Heart left ventricle (tissue), 16 donors: ENCODE measurements around the gene ATRNL1. TPM values are rescaled to one million over a fixed set of nuclear protein-coding genes. Genes with fewer than 3 reads are reported as not detected.

Experiments used
- ATAC-seq, 4 donors: fragments of 200-7000 bp; cut with Tn5 transposase; one replicate each; pipeline ENCODE4 v1.9.1; 2020 to 2022; ENCODE audit warnings: moderate library complexity in 4 of 4, mild to moderate bottlenecking in 3 of 4, moderate number of reproducible peaks in 1 of 4
- DNase-seq, 5 donors: peaks; one replicate each; pipeline ENCODE4 v3.0.0-alpha.2; 2020
- H3K27ac ChIP-seq, 12 donors: fragments of 200-600 bp; sonication (generic) in 4 of 12; one replicate each; pipeline versions ENCODE4 v1.5.0 to v1.8.0; 2016 to 2022; ENCODE audit warnings: mild to moderate bottlenecking in 2 of 12
- H3K27me3 ChIP-seq, 9 donors: fragments of 200-600 bp; sonication (generic) in 2 of 9; one replicate each; pipeline versions ENCODE4 v1.5.1 to v1.8.0; 2016 to 2022; ENCODE audit warnings: mild to moderate bottlenecking in 3 of 9
- H3K36me3 ChIP-seq, 9 donors: fragments of 200-600 bp; sonication (generic) in 2 of 9; one replicate each; pipeline versions ENCODE4 v1.5.0 to v1.8.0; 2018 to 2022; ENCODE audit warnings: mild to moderate bottlenecking in 2 of 9
- H3K4me1 ChIP-seq, 12 donors: fragments of 200-600 bp; sonication (generic) in 4 of 12; one replicate each; pipeline versions ENCODE4 v1.5.0 to v1.8.0; 2016 to 2022; ENCODE audit warnings: mild to moderate bottlenecking in 3 of 12
- H3K4me3 ChIP-seq, 12 donors: fragments of 200-600 bp; sonication (generic) in 4 of 12; one replicate each; pipeline versions ENCODE4 v1.5.0 to v1.8.0; 2017 to 2022; ENCODE audit warnings: mild to moderate bottlenecking in 9 of 12, moderate library complexity in 4 of 12
- H3K9me3 ChIP-seq, 12 donors: fragments of 200-600 bp; sonication (generic) in 4 of 12; one replicate each; pipeline versions ENCODE4 v1.5.0 to v1.8.0; 2016 to 2022; ENCODE audit warnings: mild to moderate bottlenecking in 1 of 12
- POLR2A ChIP-seq, 2 donors: fragments of 450-650 bp; IDR thresholded peaks; one replicate each; pipeline ENCODE4 v1.6.1; 2017; ENCODE audit warnings: antibody characterized with exemption in 2 of 2, mild to moderate bottlenecking in 2 of 2, moderate library complexity in 2 of 2
- WGBS, 4 donors: extraction: QIAGEN DNeasy Blood & Tissue Kit in 2 of 4; methylation state at CpG; one replicate each; pipeline versions ENCODE4 v1.1.5 to v1.1.7; 2013 to 2018; 5-methylcytosine and 5-hydroxymethylcytosine counted together
- intact Hi-C, 10 donors: fragments of 100-400 bp; cut with DNase I; formaldehyde crosslinking; loops; one replicate each; pipeline versions ENCODE4 v1.11.1 to v1.14.2; 2022
- polyA plus RNA-seq, 2 donors: library from polyadenylated mRNA; stranded (reverse); fragments of 200-250 nt; gene quantifications; one replicate each; pipeline ENCODE4 v1.2.3, GENCODE V29; 2013
- total RNA-seq, 9 donors: library from RNA; depleted of rRNA in 2 of 9; stranded (reverse); fragments of >200 nt in 2 of 9; fragmentation: NEBNext Ultra II Directional in 3 of 9; extraction: Animal tissue kit (Norgen Biotek cat#: 25700) in 3 of 9; gene quantifications; one replicate each; pipeline versions ENCODE4 v1.1.0 to v1.2.4, GENCODE V29; 2016 to 2023
- TF ChIP-seq, protein P1 (sequence below), 12 donors: fragments of 200-600 bp; sonication (generic) in 4 of 12; IDR thresholded peaks; one replicate each; pipeline versions ENCODE4 v1.5.0 to v1.8.0; 2018 to 2022; ENCODE audit warnings: antibody characterized with exemption in 12 of 12, mild to moderate bottlenecking in 5 of 12
- donor health status: ischemic (EF 13 %, LVEDD 7.1; RV severe dilation, severe dysfunction).
- donor health status: healthy with polysubstance abuse.
- donor health status: DM: no; HTN: yes; CAD: no.
- donor health status: DM: no; HTN: no; CAD: no.
- donor health status: ischemic (EF 25% LVEDD 6.9; RV normal size, moderate dysfunction).
- donor health status: ischemic (EF 25% LVEDD 5.7; RV mildly dilated, moderate dysfunction).
- donor health status: healthy.
- donor health status: DM: yes; HTN: yes; CAD: no.
- donor health status: ischemic (EF 35%, LVEDD 5.7; RV mildly dilated, moderate dysfunction).
- donor health status: nonischemic (EF 11% LVEDD 7.7; RV severe dilation, severe dysfunction).
- donor health status: DM: yes; HTN: yes; CAD: no.
- donor health status: PGD.
- donor health status: ischemic (EF 29% LVEDD 5.4; RV normal size, mild dysfunction).
- donor health status: nonischemic (EF 23%, LVEDD 6.1; RV moderate dilation, normal function).

Gene ATRNL1
- total and polyA plus RNA-seq, 11 donors, result 0.13 to 28.5 (median 3.0) TPM

DNA sequence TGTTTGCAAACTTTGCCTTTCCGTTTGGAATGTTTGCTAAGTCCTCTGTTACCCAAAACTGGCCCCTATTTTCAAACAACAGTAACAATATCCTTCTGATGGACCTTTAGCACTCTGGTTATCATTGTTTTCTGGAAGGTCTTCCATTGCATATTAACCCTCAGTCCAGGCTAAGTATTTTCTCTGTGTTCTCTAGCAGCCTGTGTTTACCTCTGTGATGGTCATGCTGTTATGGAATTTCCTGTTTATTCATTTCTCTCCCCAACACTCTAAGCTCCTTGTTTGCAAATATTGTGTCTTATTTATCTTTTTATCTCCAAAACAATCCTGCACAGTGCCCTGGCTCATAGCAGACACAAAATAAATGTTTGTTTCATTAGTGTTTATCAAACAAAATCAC lies 560.3 kb downstream of the ATRNL1 start:
- Histone ChIP-seq H3K27me3 (no peaks in the 10 kb centered on the region), H3K27ac (no peak overlapping the region), H3K4me3 (no peak overlapping the region), H3K36me3 (no peaks in the 10 kb centered on the region), H3K9me3 (no peaks in the 10 kb centered on the region), H3K4me1 (no peaks in the 10 kb centered on the region)
- no peak for DNase-seq
- intact Hi-C loops, result no loop called here
- no peak for TF ChIP-seq POLR2A (IDR thresholded peaks at IDR 0.05)
- TF ChIP-seq, protein P1, sequence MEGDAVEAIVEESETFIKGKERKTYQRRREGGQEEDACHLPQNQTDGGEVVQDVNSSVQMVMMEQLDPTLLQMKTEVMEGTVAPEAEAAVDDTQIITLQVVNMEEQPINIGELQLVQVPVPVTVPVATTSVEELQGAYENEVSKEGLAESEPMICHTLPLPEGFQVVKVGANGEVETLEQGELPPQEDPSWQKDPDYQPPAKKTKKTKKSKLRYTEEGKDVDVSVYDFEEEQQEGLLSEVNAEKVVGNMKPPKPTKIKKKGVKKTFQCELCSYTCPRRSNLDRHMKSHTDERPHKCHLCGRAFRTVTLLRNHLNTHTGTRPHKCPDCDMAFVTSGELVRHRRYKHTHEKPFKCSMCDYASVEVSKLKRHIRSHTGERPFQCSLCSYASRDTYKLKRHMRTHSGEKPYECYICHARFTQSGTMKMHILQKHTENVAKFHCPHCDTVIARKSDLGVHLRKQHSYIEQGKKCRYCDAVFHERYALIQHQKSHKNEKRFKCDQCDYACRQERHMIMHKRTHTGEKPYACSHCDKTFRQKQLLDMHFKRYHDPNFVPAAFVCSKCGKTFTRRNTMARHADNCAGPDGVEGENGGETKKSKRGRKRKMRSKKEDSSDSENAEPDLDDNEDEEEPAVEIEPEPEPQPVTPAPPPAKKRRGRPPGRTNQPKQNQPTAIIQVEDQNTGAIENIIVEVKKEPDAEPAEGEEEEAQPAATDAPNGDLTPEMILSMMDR (IDR thresholded peaks at IDR 0.05), result no peak
- no peak for ATAC-seq
- 32 to 55% (median 45%) methylated on average over 1 of the region's 1 CpG for WGBS, 4 donors

GRCh38 chr10:115654961-115655360 lies 561.8 kb downstream of the ATRNL1 start:
- H3K4me3 ChIP-seq, result no peak overlapping the region
- no peaks in the 10 kb centered on the region for H3K36me3 ChIP-seq
- no peak for ATAC-seq
- no peaks in the 10 kb centered on the region for H3K27me3 ChIP-seq
- no peak for DNase-seq
- intact Hi-C loops, result no loop called here
- H3K4me1 ChIP-seq, result no peaks in the 10 kb centered on the region
- no peak overlapping the region for H3K27ac ChIP-seq
- TF ChIP-seq, protein P1 (IDR thresholded peaks at IDR 0.05), result no peak
- no peak for TF ChIP-seq POLR2A (IDR thresholded peaks at IDR 0.05)
- WGBS, 4 donors, result 81 to 86% (median 82%) methylated on average over 5 of the region's 5 CpGs
- H3K9me3 ChIP-seq, result no peaks in the 10 kb centered on the region

DNA sequence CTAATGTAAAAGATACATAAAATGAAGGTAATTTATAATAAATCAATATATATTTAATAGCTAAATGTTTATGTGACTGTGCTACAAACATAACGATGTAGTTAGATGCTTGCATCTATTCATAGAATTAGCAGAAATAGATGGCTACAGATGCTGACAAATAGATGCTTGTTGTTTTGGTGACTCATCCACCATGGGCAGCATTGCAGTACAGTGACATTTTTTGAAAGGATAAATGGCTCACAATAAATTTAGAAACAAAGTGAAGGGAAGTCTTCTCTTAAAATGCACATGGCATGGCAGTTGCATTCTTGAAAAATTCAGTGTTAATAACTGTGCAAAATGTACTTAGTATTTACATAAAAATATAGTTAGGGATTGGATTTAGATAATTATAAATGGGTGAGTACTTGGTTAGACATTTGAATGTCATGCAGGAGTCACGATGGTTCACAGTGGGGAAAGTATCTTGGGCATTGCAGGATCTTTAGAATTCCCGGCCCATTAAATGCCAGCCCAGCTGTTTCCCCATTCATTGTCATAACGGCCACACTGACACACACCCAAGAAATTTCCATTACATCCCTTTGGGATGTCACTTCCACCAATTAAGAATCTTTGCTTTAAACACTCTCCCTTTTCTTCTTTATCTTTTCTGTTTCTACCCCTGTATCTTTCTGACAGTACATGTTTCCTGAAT lies 564.1 kb downstream of the ATRNL1 start:
- TF ChIP-seq, protein P1 (IDR thresholded peaks at IDR 0.05), result no peak
- no peak for TF ChIP-seq POLR2A (IDR thresholded peaks at IDR 0.05)
- no peaks in the 10 kb centered on the region for H3K36me3 ChIP-seq
- 52 to 71% (median 57%) methylated on average over 4 of the region's 4 CpGs for WGBS, 4 donors
- H3K4me3 ChIP-seq, result no peak overlapping the region
- intact Hi-C loops, result no loop called here
- no peaks in the 10 kb centered on the region for H3K27me3 ChIP-seq
- ATAC-seq, result no peak
- no peak overlapping the region for H3K27ac ChIP-seq
- DNase-seq, result no peak
- no peaks in the 10 kb centered on the region for H3K9me3 ChIP-seq
- H3K4me1 ChIP-seq, result no peaks in the 10 kb centered on the region

DNA sequence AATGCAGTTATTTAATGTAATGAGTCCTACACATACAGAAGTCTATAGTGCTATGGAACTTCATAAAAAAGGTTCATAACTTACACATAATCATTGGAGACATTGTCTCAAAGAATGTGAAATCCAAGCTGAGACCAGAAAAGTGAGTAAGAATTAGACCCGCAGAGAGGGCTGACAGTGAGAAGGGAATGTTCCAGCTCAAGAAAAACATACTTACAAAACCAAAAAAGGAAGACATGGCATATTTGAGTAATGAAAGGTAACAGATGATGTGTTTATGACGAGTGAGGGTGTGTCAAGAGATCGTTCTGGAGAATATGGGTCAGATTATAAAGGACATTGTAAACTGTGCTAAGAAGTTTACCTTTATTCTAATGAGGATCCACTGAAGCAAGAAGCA lies 566.5 kb downstream of the ATRNL1 start:
- Histone ChIP-seq H3K36me3 (no peaks in the 10 kb centered on the region), H3K4me3 (no peak overlapping the region), H3K9me3 (no peaks in the 10 kb centered on the region), H3K27ac (no peak overlapping the region), H3K4me1 (no peaks in the 10 kb centered on the region), H3K27me3 (no peaks in the 10 kb centered on the region)
- ATAC-seq (no peak), DNase-seq (no peak)
- intact Hi-C loops, result no loop called here
- WGBS, 4 donors, result 73 to 76% (median 75%) methylated on average over 3 of the region's 3 CpGs
- TF ChIP-seq, protein P1 (IDR thresholded peaks at IDR 0.05), result no peak
- no peak for TF ChIP-seq POLR2A (IDR thresholded peaks at IDR 0.05)
